Neural progenitor cell (in vitro differentiated cells): ENCODE results near the gene FAM118B.

ENCODE experiments used
- CTCF ChIP-seq: fragments of 200-600 bp; sonication (generic); IDR thresholded peaks from 2 replicates; pipeline ENCODE4 v1.5.1; 2017; ENCODE audit warnings: antibody characterized with exemption, mild to moderate bottlenecking
- EZH2phosphoT487 ChIP-seq: fragments of 200-600 bp; sonication (generic); IDR thresholded peaks from 2 replicates; pipeline ENCODE4 v1.6.1; 2017; ENCODE audit warnings: antibody characterized with exemption

- TF ChIP-seq CTCF (no peak), EZH2phosphoT487 (no peak)
These were observed 70.1 kb downstream of the FAM118B start for GRCh38 chr11:126281666-126282175.
